CD14-positive monocyte (primary cell): ENCODE results near the gene HLA-F. TPM values are rescaled to one million over a fixed set of nuclear protein-coding genes. Genes with fewer than 3 reads are reported as not detected.

Source experiments
- DNase-seq, 3 donors: peaks; one replicate each; pipeline ENCODE4 v3.0.0-alpha.2; 2011 to 2022
- H2AFZ ChIP-seq: 2 replicates; pipeline ENCODE4 v1.6.0; 2012; ENCODE audit warnings: mild to moderate bottlenecking, low read depth, low read length, inconsistent platforms; ENCODE audit not compliant: insufficient read depth, poor library complexity, severe bottlenecking
- H3K27ac ChIP-seq, 2 donors: 1 replicate in 1 of 2; 2 replicates in 1 of 2; pipeline ENCODE4 v1.5.1; 2012 to 2013; ENCODE audit warnings: low read length in 2 of 2, control low read depth in 1 of 2, inconsistent platforms in 1 of 2, low read depth in 1 of 2, mild to moderate bottlenecking in 1 of 2
- H3K27me3 ChIP-seq, 2 donors: one replicate each; pipeline versions ENCODE4 v1.6.0 to v1.6.1; 2011 to 2013; ENCODE audit warnings: low read length in 2 of 2; ENCODE audit not compliant: control insufficient read depth in 2 of 2, insufficient read depth in 2 of 2
- H3K36me3 ChIP-seq, 2 donors: replicated peaks in 1 of 2; 1 replicate in 1 of 2; 2 replicates in 1 of 2; pipeline versions ENCODE4 v1.5.1 to v1.6.1; 2012 to 2013; ENCODE audit warnings: low read length in 2 of 2, control low read depth in 1 of 2, inconsistent platforms in 1 of 2, mild to moderate bottlenecking in 1 of 2; ENCODE audit not compliant: insufficient read depth in 2 of 2, control insufficient read depth in 1 of 2
- H3K4me1 ChIP-seq, 2 donors: 1 replicate in 1 of 2; 2 replicates in 1 of 2; pipeline versions ENCODE4 v1.5.1 to v1.6.1; 2012 to 2013; ENCODE audit warnings: low read length in 2 of 2, control low read depth in 1 of 2, inconsistent platforms in 1 of 2, mild to moderate bottlenecking in 1 of 2, moderate library complexity in 1 of 2; ENCODE audit not compliant: insufficient read depth in 2 of 2, control insufficient read depth in 1 of 2
- H3K4me2 ChIP-seq: replicated peaks from 2 replicates; pipeline ENCODE3; 2012; ENCODE audit warnings: low read length, moderate library complexity, mild to moderate bottlenecking; ENCODE audit not compliant: poor library complexity, severe bottlenecking; ENCODE audit errors: extremely low read depth
- H3K4me3 ChIP-seq, 3 experiments: fragments of 200-600 bp in 1 of 3; sonication (generic) in 1 of 3; replicated peaks in 1 of 3; 1 replicate in 2 of 3; 2 replicates in 1 of 3; pipeline ENCODE4 v1.5.1; 2011 to 2013; ENCODE audit warnings: low read length in 3 of 3, mild to moderate bottlenecking in 3 of 3, control low read depth in 2 of 3, low read depth in 2 of 3, inconsistent platforms in 1 of 3, moderate library complexity in 1 of 3
- H3K79me2 ChIP-seq: 2 replicates; pipeline ENCODE4 v1.6.0; 2012; ENCODE audit warnings: mild to moderate bottlenecking, control low read depth, inconsistent platforms, low read length, moderate library complexity; ENCODE audit not compliant: insufficient read depth
- H3K9ac ChIP-seq: 2 replicates; pipeline ENCODE4 v1.6.0; 2017; ENCODE audit warnings: low read length, mild to moderate bottlenecking; ENCODE audit not compliant: insufficient read depth, poor library complexity, severe bottlenecking
- H3K9me3 ChIP-seq, 2 donors: replicated peaks in 1 of 2; 1 replicate in 1 of 2; 2 replicates in 1 of 2; pipeline versions ENCODE4 v1.5.1 to v1.6.1; 2012 to 2013; ENCODE audit warnings: low read length in 2 of 2, control low read depth in 1 of 2; ENCODE audit not compliant: control insufficient read depth in 1 of 2, insufficient read depth in 1 of 2
- H4K20me1 ChIP-seq: 2 replicates; pipeline ENCODE4 v1.6.0; 2012; ENCODE audit warnings: mild to moderate bottlenecking, low read length, control low read depth, moderate library complexity; ENCODE audit not compliant: insufficient read depth
- H3K27ac Mint-ChIP-seq, 7 donors: one replicate each; pipeline ENCODE4 v1.8.0; 2020; ENCODE audit warnings: mild to moderate bottlenecking in 7 of 7, mixed read lengths in 7 of 7, moderate library complexity in 6 of 7, inconsistent platforms in 2 of 7
- H3K27me3 Mint-ChIP-seq, 3 donors: one replicate each; pipeline ENCODE4 v1.8.0; 2021 to 2022; ENCODE audit warnings: low read depth in 3 of 3, mild to moderate bottlenecking in 3 of 3, mixed read lengths in 3 of 3, moderate library complexity in 3 of 3, inconsistent platforms in 1 of 3
- H3K36me3 Mint-ChIP-seq, 2 donors: one replicate each; pipeline ENCODE4 v1.8.0; 2020; ENCODE audit warnings: mixed read lengths in 2 of 2, inconsistent platforms in 1 of 2, mild to moderate bottlenecking in 1 of 2
- H3K4me1 Mint-ChIP-seq: one replicate; pipeline ENCODE4 v1.8.0; 2020; ENCODE audit warnings: mild to moderate bottlenecking, mixed read lengths
- H3K4me3 Mint-ChIP-seq, 2 donors: one replicate each; pipeline ENCODE4 v1.8.0; 2020; ENCODE audit warnings: mild to moderate bottlenecking in 2 of 2, mixed read lengths in 2 of 2, moderate library complexity in 1 of 2
- H3K9me3 Mint-ChIP-seq, 7 donors: one replicate each; pipeline ENCODE4 v1.8.0; 2020 to 2022; ENCODE audit warnings: mixed read lengths in 7 of 7, mild to moderate bottlenecking in 6 of 7, moderate library complexity in 6 of 7, inconsistent platforms in 2 of 7
- WGBS: methylation state at CpG from one replicate; pipeline ENCODE4 v1.1.5; 2013; ENCODE audit warnings: missing lambda C conversion rate; ENCODE audit not compliant: insufficient coverage; 5-methylcytosine and 5-hydroxymethylcytosine counted together
- intact Hi-C, 2 donors: fragments of 100-400 bp; cut with micrococcal nuclease; formaldehyde crosslinking; loops; one replicate each; pipeline versions ENCODE4 v1.15.0 to v1.15.1; 2023
- polyA plus RNA-seq, 3 donors: library from polyadenylated mRNA; depleted of rRNA in 1 of 3; unstranded in 2 of 3; stranded (reverse) in 1 of 3; fragments of 300-500 nt in 2 of 3; fragments of >200 nt in 1 of 3; fragmentation: Illumina TruSeq in 2 of 3; gene quantifications; 1 replicate in 2 of 3; 2 replicates in 1 of 3; pipeline ENCODE4 v1.2.3, GENCODE V29; 2012 to 2021
- TF ChIP-seq, protein P1 (sequence below): fragments of 200-600 bp; IDR thresholded peaks from one replicate; pipeline ENCODE4 v1.8.0; 2022; ENCODE audit warnings: antibody characterized with exemption, mild to moderate bottlenecking

The HLA-F gene
- polyA plus RNA-seq, 3 donors: 283 to 816 (median 394) TPM

GRCh38 chr6:29709188-29709587, 14.0 kb upstream of the HLA-F start:
- no peaks in the 10 kb centered on the region for H3K9me3 ChIP-seq
- no peak overlapping the region for H3K9ac ChIP-seq
- Mint-ChIP-seq H3K36me3 (no peaks in the 10 kb centered on the region), H3K27me3 (peaks cover 12 to 32% (median 31%) of the 10 kb centered on the region in 3 donors), H3K4me3 (peak overlapping the region; percentile 61 to 74), H3K27ac (no peak overlapping the region), H3K4me1 (peaks cover 10% of the 10 kb centered on the region), H3K9me3 (peaks cover 0 to 2% (median 0%) of the 10 kb centered on the region in 7 donors)
- peak overlapping the region in 2 of 3 experiments; percentile 36 to 52 for H3K4me3 ChIP-seq
- DNase-seq: no peak
- H3K36me3 ChIP-seq: no peaks in the 10 kb centered on the region
- peaks cover 10% of the 10 kb centered on the region in 2 donors for H3K4me1 ChIP-seq
- no peaks in the 10 kb centered on the region for H3K79me2 ChIP-seq
- no peak overlapping the region for H3K27ac ChIP-seq
- H3K4me2 ChIP-seq: peak overlapping the region; percentile 50
- H4K20me1 ChIP-seq: no peaks in the 10 kb centered on the region
- H3K27me3 ChIP-seq: peaks cover 11 to 17% of the 10 kb centered on the region in 2 donors
- intact Hi-C loops: loop anchor here (5.0 kb wide), 2 partner anchors 43 to 123 kb away; no protein-coding TSS in a partner anchor
- TF ChIP-seq, protein P1, sequence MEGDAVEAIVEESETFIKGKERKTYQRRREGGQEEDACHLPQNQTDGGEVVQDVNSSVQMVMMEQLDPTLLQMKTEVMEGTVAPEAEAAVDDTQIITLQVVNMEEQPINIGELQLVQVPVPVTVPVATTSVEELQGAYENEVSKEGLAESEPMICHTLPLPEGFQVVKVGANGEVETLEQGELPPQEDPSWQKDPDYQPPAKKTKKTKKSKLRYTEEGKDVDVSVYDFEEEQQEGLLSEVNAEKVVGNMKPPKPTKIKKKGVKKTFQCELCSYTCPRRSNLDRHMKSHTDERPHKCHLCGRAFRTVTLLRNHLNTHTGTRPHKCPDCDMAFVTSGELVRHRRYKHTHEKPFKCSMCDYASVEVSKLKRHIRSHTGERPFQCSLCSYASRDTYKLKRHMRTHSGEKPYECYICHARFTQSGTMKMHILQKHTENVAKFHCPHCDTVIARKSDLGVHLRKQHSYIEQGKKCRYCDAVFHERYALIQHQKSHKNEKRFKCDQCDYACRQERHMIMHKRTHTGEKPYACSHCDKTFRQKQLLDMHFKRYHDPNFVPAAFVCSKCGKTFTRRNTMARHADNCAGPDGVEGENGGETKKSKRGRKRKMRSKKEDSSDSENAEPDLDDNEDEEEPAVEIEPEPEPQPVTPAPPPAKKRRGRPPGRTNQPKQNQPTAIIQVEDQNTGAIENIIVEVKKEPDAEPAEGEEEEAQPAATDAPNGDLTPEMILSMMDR: no peak
- 0% methylated on average over 1 of the region's 4 CpGs for WGBS
- H2AFZ ChIP-seq: peak overlapping the region; percentile 58

GRCh38 chr6:29710281-29710941, 12.8 kb upstream of the HLA-F start:
- peaks cover 10% of the 10 kb centered on the region for H3K4me1 Mint-ChIP-seq
- WGBS: 71% methylated on average over 4 of the region's 8 CpGs

More at GRCh38 chr6:29710281-29710941, 12.8 kb upstream of the HLA-F start:
- H3K9me3 ChIP-seq: no peaks in the 10 kb centered on the region
- no peak overlapping the region for H2AFZ ChIP-seq
- Mint-ChIP-seq H3K27ac (no peak overlapping the region), H3K4me3 (no peak overlapping the region), H3K27me3 (peaks cover 12 to 33% (median 30%) of the 10 kb centered on the region in 3 donors), H3K36me3 (no peaks in the 10 kb centered on the region), H3K9me3 (peaks cover 0 to 2% (median 0%) of the 10 kb centered on the region in 7 donors)
- intact Hi-C loops: no loop called here
- no peaks in the 10 kb centered on the region for H3K36me3 ChIP-seq
- H3K4me3 ChIP-seq: no peak overlapping the region
- no peak for DNase-seq
- H3K79me2 ChIP-seq: no peaks in the 10 kb centered on the region
- peaks cover 10% of the 10 kb centered on the region in 2 donors for H3K4me1 ChIP-seq
- H3K27me3 ChIP-seq: peaks cover 11 to 15% of the 10 kb centered on the region in 2 donors
- no peak overlapping the region for H3K27ac ChIP-seq
- H3K9ac ChIP-seq: no peak overlapping the region
- H4K20me1 ChIP-seq: no peaks in the 10 kb centered on the region
- H3K4me2 ChIP-seq: no peak overlapping the region
- TF ChIP-seq, protein P1: no peak
